Activated CD4-positive, alpha-beta memory T cell treated with anti-CD3 and anti-CD28 coated beads for 36 hours (primary cell): ENCODE data around the gene GRK5. TPM values are rescaled to one million over a fixed set of nuclear protein-coding genes. Genes with fewer than 3 reads are reported as not detected.

Experiments
- CTCF ChIA-PET: fragments of 350-600 bp; sonication (Branson Sonifier 250); formaldehyde crosslinking; loops from one replicate; lab custom pipeline; 2021; ENCODE audit warnings: antibody characterized with exemption, inconsistent platforms; lab: Charles Lee
- POLR2A ChIA-PET: fragments of 350-600 bp; sonication (Branson Sonifier 250); formaldehyde crosslinking; loops from one replicate; lab custom pipeline; 2021; ENCODE audit warnings: antibody characterized with exemption; lab: Charles Lee
- DNase-seq: peaks from one replicate; pipeline ENCODE4 v3.0.0-alpha.2; 2020
- H3K27ac Mint-ChIP-seq: one replicate; pipeline ENCODE4 v1.8.0; 2021; ENCODE audit warnings: mixed read lengths
- H3K27me3 Mint-ChIP-seq: one replicate; pipeline ENCODE4 v1.8.0; 2021; ENCODE audit warnings: mixed read lengths
- H3K36me3 Mint-ChIP-seq: one replicate; pipeline ENCODE4 v1.8.0; 2021; ENCODE audit warnings: mixed read lengths
- H3K4me1 Mint-ChIP-seq: one replicate; pipeline ENCODE4 v1.8.0; 2021; ENCODE audit warnings: low read depth, mixed read lengths
- H3K4me3 Mint-ChIP-seq: one replicate; pipeline ENCODE4 v1.8.0; 2021; ENCODE audit warnings: mild to moderate bottlenecking, mixed read lengths
- H3K9me3 Mint-ChIP-seq: one replicate; pipeline ENCODE4 v1.8.0; 2021; ENCODE audit warnings: mixed read lengths
- intact Hi-C: fragments of 100-400 bp; cut with micrococcal nuclease; formaldehyde crosslinking; loops from one replicate; pipeline ENCODE4 v1.15.1; 2023
- total RNA-seq, 2 experiments: library from RNA; stranded (reverse); gene quantifications; one replicate each; pipeline ENCODE4 v1.2.3, GENCODE V29; 2021

The GRK5 gene
- total RNA-seq, 2 experiments from 2014 or later, result 22.7 to 23.0 TPM

DNA sequence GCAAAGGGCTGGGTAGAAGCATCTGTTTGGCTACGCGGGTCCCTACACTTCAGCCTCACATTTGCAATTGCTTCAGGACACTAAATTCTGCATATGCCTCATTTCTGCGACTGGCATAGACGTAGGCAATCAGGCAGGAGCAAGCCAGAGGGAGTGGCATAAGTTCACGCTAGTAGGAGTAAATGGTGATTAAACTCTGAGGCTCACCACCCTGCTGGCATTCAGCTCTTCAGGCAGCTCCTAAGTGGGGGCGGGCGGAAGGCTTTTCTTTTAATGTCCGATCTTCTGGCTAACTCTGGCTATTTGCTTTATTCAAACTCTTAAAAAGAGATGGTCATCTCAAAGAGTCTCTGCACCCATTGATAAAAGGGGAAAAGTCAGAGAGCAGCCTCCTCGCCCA is 289.9 kb downstream of the GRK5 start:
- DNase-seq, result no peak
- intact Hi-C loops, result no loop called here
- no peaks in the 10 kb centered on the region for H3K27me3 Mint-ChIP-seq
- POLR2A ChIA-PET, result interaction anchor here (1.7 kb wide), 1 partner anchor 21 kb away, joined by 5 read pairs; no protein-coding TSS in a partner anchor
- H3K36me3 Mint-ChIP-seq, result peaks cover 32% of the 10 kb centered on the region
- no peak overlapping the region for H3K4me3 Mint-ChIP-seq
- H3K27ac Mint-ChIP-seq, result peak overlapping the region; percentile 34
- H3K4me1 Mint-ChIP-seq, result peaks cover 82% of the 10 kb centered on the region
- CTCF ChIA-PET, result interaction anchor here (2.0 kb wide), 1 partner anchor 46 kb away, joined by 6 read pairs; the partner anchor contains the start of gene RGS10
- H3K9me3 Mint-ChIP-seq, result no peaks in the 10 kb centered on the region

DNA sequence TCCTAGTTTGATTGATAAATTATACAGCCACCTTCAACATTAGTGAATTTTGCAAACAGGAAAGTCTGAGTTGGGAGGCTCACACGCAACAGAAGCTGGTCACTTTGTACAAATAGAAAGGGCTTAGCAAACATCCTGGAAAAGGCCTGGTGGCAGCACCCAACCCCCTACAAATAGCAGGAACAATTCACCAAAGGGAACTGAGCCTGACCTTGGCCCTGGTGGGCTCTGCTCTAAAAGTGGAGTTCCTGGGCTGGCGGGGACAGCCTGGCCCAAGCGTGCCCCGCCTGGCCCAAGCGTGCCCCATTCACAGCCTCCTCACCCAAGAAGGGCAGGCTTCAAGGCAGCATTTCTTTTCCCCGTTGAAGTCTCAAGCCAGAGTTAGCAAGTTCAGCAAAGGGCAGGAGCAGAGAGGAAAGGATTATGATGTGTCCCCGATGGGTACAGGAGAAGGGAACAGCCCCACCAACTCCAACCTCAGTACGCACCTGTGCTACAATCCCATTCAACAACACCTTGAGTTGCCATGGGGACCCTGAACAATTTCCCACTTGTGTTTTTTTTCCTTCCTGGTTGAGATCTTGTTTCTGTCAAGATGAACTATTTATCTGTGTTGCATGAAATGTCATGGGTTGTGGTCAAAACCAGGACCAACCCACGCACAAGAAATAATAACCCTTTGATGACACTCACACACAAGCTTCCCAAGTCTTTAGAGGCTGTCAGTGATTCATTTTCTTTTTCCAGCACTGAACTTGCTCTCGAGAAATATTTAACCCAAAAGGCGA is 291.7 kb downstream of the GRK5 start:
- H3K27ac Mint-ChIP-seq, result peak overlapping the region; percentile 75
- DNase-seq, result peak; percentile 58

DNA sequence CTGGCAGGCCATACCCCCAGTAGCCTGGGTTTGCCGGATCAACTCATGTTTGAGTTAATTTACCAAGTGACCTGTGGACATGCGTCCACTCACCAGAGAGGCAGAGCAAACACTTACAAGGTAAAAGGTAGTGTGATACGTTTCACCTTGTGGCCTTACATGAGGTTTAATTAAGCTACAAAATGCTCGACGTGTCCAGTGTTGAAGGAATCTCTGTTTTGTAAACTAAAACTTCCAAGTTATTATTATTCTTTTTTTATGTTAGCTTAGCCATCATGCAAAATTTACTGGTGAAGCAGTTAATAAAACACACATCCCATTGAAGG is 292.3 kb downstream of the GRK5 start:
- peak overlapping the region; percentile 75 for H3K27ac Mint-ChIP-seq
- H3K27me3 Mint-ChIP-seq, result no peaks in the 10 kb centered on the region
- DNase-seq, result no peak
- peaks cover 88% of the 10 kb centered on the region for H3K4me1 Mint-ChIP-seq
- no peaks in the 10 kb centered on the region for H3K9me3 Mint-ChIP-seq
- intact Hi-C loops, result loop anchor here (5.0 kb wide), 2 partner anchors 153 to 373 kb away; partner anchors contain the start of genes BAG3 and MCMBP
- CTCF ChIA-PET, result interaction anchor here (1.1 to 3.9 kb wide), 3 partner anchors 10 to 43 kb away, joined by 3 to 29 read pairs (median 5); partner anchors contain the start of gene RGS10
- POLR2A ChIA-PET, result interaction anchor here (0.9 to 1.9 kb wide), 3 partner anchors 18 to 77 kb away, joined by 3 to 7 read pairs (median 7); partner anchors contain the start of gene RGS10
- peaks cover 50% of the 10 kb centered on the region for H3K36me3 Mint-ChIP-seq
- H3K4me3 Mint-ChIP-seq, result no peak overlapping the region

More for the DNA sequence above, 291.7 kb downstream of the GRK5 start:
- H3K4me1 Mint-ChIP-seq, result peaks cover 89% of the 10 kb centered on the region
- intact Hi-C loops, result no loop called here
- H3K4me3 Mint-ChIP-seq, result no peak overlapping the region
- CTCF ChIA-PET, result interaction anchor here (1.8 to 3.9 kb wide), 2 partner anchors 9 to 44 kb away, joined by 5 to 29 read pairs; partner anchors contain the start of gene RGS10
- H3K36me3 Mint-ChIP-seq, result peaks cover 45% of the 10 kb centered on the region
- POLR2A ChIA-PET, result interaction anchor here (0.9 to 1.9 kb wide), 2 partner anchors 19 to 78 kb away, joined by 3 to 7 read pairs; no protein-coding TSS in a partner anchor
- H3K9me3 Mint-ChIP-seq, result no peaks in the 10 kb centered on the region
- no peaks in the 10 kb centered on the region for H3K27me3 Mint-ChIP-seq

DNA sequence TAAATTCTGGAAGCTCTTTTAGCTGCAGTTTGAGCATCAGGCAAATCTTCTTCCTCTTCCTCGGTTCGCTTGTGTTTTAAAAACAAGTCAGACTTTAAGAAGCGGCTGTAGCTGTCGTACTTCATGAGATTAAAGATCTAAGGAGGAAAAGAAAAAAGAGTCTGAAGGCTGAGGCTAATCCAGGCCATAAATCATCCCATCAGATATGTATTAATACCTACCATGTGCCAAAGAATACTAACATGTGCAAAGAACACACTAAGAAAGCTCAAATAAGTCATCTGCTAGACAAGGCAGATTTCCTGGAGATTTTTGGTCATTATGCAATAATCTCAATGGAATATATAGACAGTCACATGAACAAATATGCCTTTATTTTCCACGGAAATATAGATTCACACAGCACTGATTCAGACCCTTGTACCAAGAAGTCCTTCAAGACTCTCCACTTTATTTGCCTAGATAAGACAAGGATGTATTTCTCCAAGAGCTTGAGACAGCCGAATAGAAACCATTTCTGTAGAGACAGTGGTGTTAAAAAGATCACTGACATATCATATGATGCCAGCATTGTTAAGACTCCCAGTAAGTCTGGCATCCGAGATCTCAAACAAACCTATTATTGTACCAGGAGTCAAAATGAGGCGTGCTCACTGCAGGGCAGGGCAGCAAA is 292.9 kb downstream of the GRK5 start:
- Mint-ChIP-seq H3K27me3 (no peaks in the 10 kb centered on the region), H3K4me1 (peaks cover 84% of the 10 kb centered on the region), H3K4me3 (no peak overlapping the region), H3K9me3 (no peaks in the 10 kb centered on the region), H3K36me3 (peaks cover 54% of the 10 kb centered on the region), H3K27ac (peak overlapping the region; percentile 47)
- DNase-seq, result no peak
- ChIA-PET CTCF (interaction anchor here (0.9 to 3.9 kb wide), 4 partner anchors 11 to 55 kb away, joined by 3 to 29 read pairs (median 4); partner anchors contain the start of gene RGS10), POLR2A (interaction anchor here (1.9 kb wide), 2 partner anchors 18 to 43 kb away, joined by 7 read pairs; partner anchors contain the start of gene RGS10)
- intact Hi-C loops, result loop anchor here (5.0 kb wide), 2 partner anchors 152 to 372 kb away; partner anchors contain the start of genes BAG3 and MCMBP

DNA sequence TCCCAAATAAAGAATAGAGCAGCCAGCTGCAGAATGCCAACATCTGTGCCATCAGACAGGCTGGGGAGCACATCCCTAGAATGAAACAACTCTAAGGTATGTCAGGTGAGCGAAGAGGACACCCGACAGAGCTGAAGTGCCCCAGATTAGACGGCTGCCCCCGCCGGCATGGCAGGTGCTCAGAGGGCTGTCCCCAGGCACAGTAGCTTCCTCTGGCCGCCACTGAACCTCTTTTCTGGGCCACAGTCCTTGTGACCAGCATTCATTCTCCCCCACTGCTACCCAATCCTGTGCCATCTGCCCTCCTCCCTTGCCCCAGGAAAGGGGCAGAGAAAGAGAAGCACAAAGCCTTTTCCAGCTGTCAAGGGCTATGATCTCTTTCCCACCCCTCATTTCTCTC is 293.4 kb downstream of the GRK5 start:
- Mint-ChIP-seq H3K27me3 (no peaks in the 10 kb centered on the region), H3K4me1 (peaks cover 86% of the 10 kb centered on the region), H3K27ac (no peak overlapping the region), H3K4me3 (no peak overlapping the region), H3K9me3 (no peaks in the 10 kb centered on the region), H3K36me3 (peaks cover 59% of the 10 kb centered on the region)
- intact Hi-C loops, result loop anchor here (5.0 kb wide), 2 partner anchors 151 to 371 kb away; partner anchors contain the start of genes BAG3 and MCMBP
- no peak for DNase-seq
- ChIA-PET CTCF (interaction anchor here (0.7 to 3.9 kb wide), 5 partner anchors 11 to 102 kb away, joined by 3 to 29 read pairs (median 3); partner anchors contain the start of gene RGS10), POLR2A (interaction anchor here (1.9 kb wide), 2 partner anchors 17 to 42 kb away, joined by 7 read pairs; partner anchors contain the start of gene RGS10)

DNA sequence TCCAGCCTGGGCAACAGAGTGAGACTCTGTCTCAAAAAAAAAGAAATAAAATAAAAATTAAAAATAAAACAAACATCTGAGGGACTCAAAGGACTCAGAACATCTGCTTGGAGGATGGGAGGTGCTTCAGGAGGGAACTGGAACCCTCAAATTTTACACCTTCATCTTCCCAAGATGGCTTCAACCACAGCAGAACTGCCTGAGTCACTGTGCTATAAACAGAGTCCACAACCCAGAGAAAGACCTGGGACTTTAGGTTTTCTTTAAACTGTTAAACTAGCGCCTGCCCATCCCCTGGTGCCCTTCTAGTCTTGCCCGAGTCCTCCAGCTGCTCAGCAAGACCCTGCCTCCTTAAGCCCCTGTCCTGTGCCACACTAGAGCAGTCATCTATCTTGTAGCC is 294.3 kb downstream of the GRK5 start:
- Mint-ChIP-seq H3K4me3 (peak overlapping the region; percentile 59), H3K4me1 (peaks cover 85% of the 10 kb centered on the region), H3K27me3 (no peaks in the 10 kb centered on the region), H3K27ac (peak overlapping the region; percentile 99), H3K36me3 (peaks cover 62% of the 10 kb centered on the region), H3K9me3 (no peaks in the 10 kb centered on the region)
- intact Hi-C loops, result loop anchor here (1.0 to 5.0 kb wide), 7 partner anchors 15 to 371 kb away; partner anchors contain the start of genes BAG3, GRK5 and MCMBP
- CTCF ChIA-PET, result interaction anchor here (3.9 kb wide), 1 partner anchor 12 kb away, joined by 29 read pairs; no protein-coding TSS in a partner anchor
- peak; percentile 42 for DNase-seq
- POLR2A ChIA-PET, result no interaction called here

DNA sequence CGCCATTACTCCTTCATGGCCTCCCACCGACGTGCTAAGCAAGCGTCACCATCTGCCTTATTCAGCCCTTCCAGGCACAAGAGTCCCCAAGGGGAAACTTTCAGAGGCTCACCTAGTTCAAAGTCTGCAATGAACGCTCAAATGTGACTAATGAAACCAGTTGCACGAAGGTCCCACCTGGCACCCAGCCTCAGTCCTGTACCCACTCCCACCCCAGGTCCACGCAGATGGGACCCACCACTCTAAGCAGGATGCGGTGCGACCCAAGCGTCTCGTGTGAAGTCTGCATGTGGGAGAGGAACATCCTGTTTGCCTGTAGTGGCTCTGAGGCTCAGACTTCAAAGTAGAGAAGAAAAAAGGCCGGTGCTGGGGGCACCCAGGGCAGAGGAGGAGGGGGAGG is 294.8 kb downstream of the GRK5 start:
- CTCF ChIA-PET, result interaction anchor here (3.9 kb wide), 1 partner anchor 13 kb away, joined by 29 read pairs; no protein-coding TSS in a partner anchor
- H3K36me3 Mint-ChIP-seq, result peaks cover 67% of the 10 kb centered on the region
- peak overlapping the region; percentile 59 for H3K4me3 Mint-ChIP-seq
- DNase-seq, result peak; percentile 88
- no peaks in the 10 kb centered on the region for H3K27me3 Mint-ChIP-seq
- H3K27ac Mint-ChIP-seq, result peak overlapping the region; percentile 99
- intact Hi-C loops, result loop anchor here (1.0 to 5.0 kb wide), 7 partner anchors 14 to 370 kb away; partner anchors contain the start of genes BAG3, GRK5 and MCMBP
- H3K4me1 Mint-ChIP-seq, result peaks cover 83% of the 10 kb centered on the region
- no peaks in the 10 kb centered on the region for H3K9me3 Mint-ChIP-seq
- POLR2A ChIA-PET, result interaction anchor here (1.0 kb wide), 1 partner anchor 16 kb away, joined by 3 read pairs; no protein-coding TSS in a partner anchor

DNA sequence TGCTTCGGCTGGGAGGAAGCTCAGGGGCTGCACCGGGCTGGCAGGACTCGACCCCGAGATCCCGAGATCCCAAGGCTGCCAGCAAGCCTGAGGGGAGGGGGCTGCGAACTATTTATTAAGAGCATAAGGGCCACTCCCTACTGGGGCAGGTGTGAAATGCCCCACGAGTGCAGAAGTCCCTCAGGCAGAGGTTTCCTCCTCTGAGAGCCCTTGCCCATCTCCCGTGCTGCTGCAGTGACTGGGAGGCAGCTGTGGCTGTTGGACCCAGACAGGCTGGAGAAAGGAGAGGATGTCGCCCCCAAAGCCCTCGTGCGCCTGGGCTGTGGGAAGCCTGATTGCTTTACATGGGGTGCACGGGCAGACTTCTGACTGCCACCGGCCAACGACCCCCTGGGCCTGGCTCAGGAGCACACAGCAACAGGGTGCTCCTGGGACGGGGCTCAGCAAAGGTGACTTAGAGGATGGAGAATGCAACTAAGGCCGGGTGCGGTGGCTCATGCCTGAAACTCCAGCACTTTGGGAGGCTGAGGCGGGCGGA is 295.3 kb downstream of the GRK5 start:
- intact Hi-C loops, result loop anchor here (1.0 to 5.0 kb wide), 7 partner anchors 14 to 370 kb away; partner anchors contain the start of genes BAG3, GRK5 and MCMBP
- ChIA-PET POLR2A (interaction anchor here (1.0 to 1.1 kb wide), 2 partner anchors 14 to 15 kb away, joined by 3 to 6 read pairs; no protein-coding TSS in a partner anchor), CTCF (interaction anchor here (0.7 to 3.9 kb wide), 2 partner anchors 13 to 14 kb away, joined by 3 to 29 read pairs; no protein-coding TSS in a partner anchor)
- Mint-ChIP-seq H3K4me3 (no peak overlapping the region), H3K9me3 (no peaks in the 10 kb centered on the region), H3K27me3 (no peaks in the 10 kb centered on the region), H3K27ac (peak overlapping the region; percentile 99), H3K36me3 (peaks cover 65% of the 10 kb centered on the region), H3K4me1 (peaks cover 78% of the 10 kb centered on the region)
- DNase-seq, result peak; percentile 30

DNA sequence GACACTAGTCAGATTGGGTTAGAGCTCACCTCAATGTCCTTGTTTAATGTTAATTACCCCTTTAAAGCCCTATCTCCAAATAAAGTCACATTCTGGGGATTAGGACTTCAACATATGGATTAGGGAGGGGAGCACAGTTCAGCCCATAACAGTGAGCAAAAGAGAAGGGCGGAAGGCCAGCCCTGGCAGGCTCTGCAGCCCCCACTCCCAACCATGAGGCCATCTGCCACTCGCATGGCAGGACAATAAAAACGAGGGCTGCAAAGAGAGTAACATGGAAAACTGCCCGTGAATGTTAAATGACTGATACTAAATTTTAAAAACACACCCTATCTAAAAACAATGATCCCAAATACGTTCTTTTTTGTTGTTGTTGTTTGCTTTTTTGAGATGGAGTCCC is 296.4 kb downstream of the GRK5 start:
- H3K36me3 Mint-ChIP-seq, result peaks cover 60% of the 10 kb centered on the region
- H3K4me3 Mint-ChIP-seq, result no peak overlapping the region
- H3K27ac Mint-ChIP-seq, result peak overlapping the region; percentile 25
- no peaks in the 10 kb centered on the region for H3K27me3 Mint-ChIP-seq
- POLR2A ChIA-PET, result interaction anchor here (0.6 to 1.1 kb wide), 2 partner anchors 13 to 274 kb away, joined by 5 to 6 read pairs; no protein-coding TSS in a partner anchor
- no peaks in the 10 kb centered on the region for H3K9me3 Mint-ChIP-seq
- intact Hi-C loops, result loop anchor here (2.0 to 5.0 kb wide), 3 partner anchors 148 to 368 kb away; partner anchors contain the start of genes BAG3, GRK5 and MCMBP
- CTCF ChIA-PET, result interaction anchor here (0.6 kb wide), 1 partner anchor 355 kb away, joined by 3 read pairs; no protein-coding TSS in a partner anchor
- H3K4me1 Mint-ChIP-seq, result peaks cover 69% of the 10 kb centered on the region
- DNase-seq, result no peak

DNA sequence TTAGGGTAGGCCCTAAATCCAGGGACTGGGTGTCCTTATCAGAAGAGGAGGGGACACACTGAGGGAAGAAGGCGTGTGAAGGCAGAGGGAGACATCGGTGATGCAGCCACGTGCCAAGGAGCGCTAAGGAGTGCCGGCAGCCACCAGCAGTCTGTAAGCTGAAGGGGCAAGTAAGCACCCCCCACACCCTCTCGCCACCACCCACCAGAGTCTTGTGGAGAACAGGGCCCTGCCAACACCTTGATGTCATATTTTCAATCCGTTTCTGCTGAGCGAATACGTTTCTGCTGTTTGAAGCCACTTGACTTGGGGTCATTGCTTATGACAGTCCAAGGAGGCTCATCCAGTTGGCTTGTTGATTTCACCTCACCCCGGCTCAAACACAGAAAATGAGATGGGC is 297.3 kb downstream of the GRK5 start:
- Mint-ChIP-seq H3K4me1 (peaks cover 61% of the 10 kb centered on the region), H3K36me3 (peaks cover 53% of the 10 kb centered on the region), H3K27ac (no peak overlapping the region), H3K4me3 (no peak overlapping the region), H3K9me3 (no peaks in the 10 kb centered on the region), H3K27me3 (no peaks in the 10 kb centered on the region)
- ChIA-PET POLR2A (no interaction called here), CTCF (no interaction called here)
- intact Hi-C loops, result loop anchor here (5.0 kb wide), 2 partner anchors 148 to 368 kb away; partner anchors contain the start of genes BAG3 and MCMBP
- no peak for DNase-seq
